Neural cell (in vitro differentiated cells): ENCODE results near the gene CFDP1. TPM values are rescaled to one million over a fixed set of nuclear protein-coding genes. Genes with fewer than 3 reads are reported as not detected.

Experiments used
- H2AFZ ChIP-seq: fragments of 200-600, 300-800 bp; sonication (generic), shearing (Covaris generic); 2 replicates; pipeline ENCODE4 v1.6.0; 2014; ENCODE audit warnings: low read depth, mild to moderate bottlenecking, antibody characterized with exemption, low read length, moderate library complexity
- H3F3A ChIP-seq: fragments of 200-600 bp; shearing (Covaris generic); 2 replicates; pipeline ENCODE4 v1.6.1; 2016; ENCODE audit warnings: mild to moderate bottlenecking, moderate library complexity, mixed read lengths, antibody characterized with exemption, low read length; ENCODE audit not compliant: insufficient read depth, poor library complexity, severe bottlenecking
- H3K27ac ChIP-seq: fragments of 200-600, 300-800 bp; sonication (generic), shearing (Covaris generic); 2 replicates; pipeline ENCODE4 v1.5.1; 2014; ENCODE audit warnings: mild to moderate bottlenecking, low read length, moderate library complexity
- H3K27me3 ChIP-seq: fragments of 300-800, 200-600 bp; sonication (generic), shearing (Covaris generic); 2 replicates; pipeline ENCODE4 v1.6.0; 2014; ENCODE audit warnings: mild to moderate bottlenecking, low read depth, low read length, moderate library complexity; ENCODE audit not compliant: insufficient read depth
- H3K36me3 ChIP-seq: fragments of 300-800, 200-600 bp; sonication (generic), shearing (Covaris generic); 2 replicates; pipeline ENCODE4 v1.5.1; 2014; ENCODE audit warnings: mild to moderate bottlenecking, antibody characterized with exemption, low read length, moderate library complexity; ENCODE audit not compliant: insufficient read depth
- H3K4me2 ChIP-seq: fragments of 300-800, 200-600 bp; sonication (generic), shearing (Covaris generic); 2 replicates; pipeline ENCODE4 v1.6.0; 2014; ENCODE audit warnings: mild to moderate bottlenecking, low read length
- H3K4me3 ChIP-seq: fragments of 300-800, 200-600 bp; sonication (generic), shearing (Covaris generic); 2 replicates; pipeline ENCODE4 v1.5.1; 2014; ENCODE audit warnings: mild to moderate bottlenecking, low read length, moderate library complexity
- H3K79me2 ChIP-seq: fragments of 200-600 bp; shearing (Covaris generic); replicated peaks from 2 replicates; pipeline ENCODE4 v1.6.0; 2014; ENCODE audit warnings: mild to moderate bottlenecking, low read length, moderate library complexity; ENCODE audit not compliant: insufficient read depth
- H3K9ac ChIP-seq: fragments of 300-800, 200-600 bp; sonication (generic), shearing (Covaris generic); 2 replicates; pipeline ENCODE4 v1.6.1; 2016; ENCODE audit warnings: mild to moderate bottlenecking, low read length, mixed read lengths
- H3K9me2 ChIP-seq: fragments of 200-600 bp; shearing (Covaris generic); 2 replicates; pipeline ENCODE4 v1.6.1; 2016; ENCODE audit warnings: mild to moderate bottlenecking, low read length, mixed read lengths; ENCODE audit not compliant: insufficient read depth
- H3K9me3 ChIP-seq: fragments of 200-600, 300-800 bp; sonication (generic), shearing (Covaris generic); 2 replicates; pipeline ENCODE4 v1.6.1; 2016; ENCODE audit warnings: mild to moderate bottlenecking, mixed run types, low read length, moderate library complexity, mixed read lengths
- H4K20me1 ChIP-seq: fragments of 200-600 bp; shearing (Covaris generic); 2 replicates; pipeline ENCODE4 v1.6.1; 2016; ENCODE audit warnings: mild to moderate bottlenecking, mixed run types; ENCODE audit not compliant: insufficient read depth
- EP300 ChIP-seq: fragments of 450-650 bp; conservative IDR thresholded peaks from 2 replicates; pipeline ENCODE4 v1.6.1; 2014; ENCODE audit warnings: antibody characterized with exemption, mild to moderate bottlenecking, moderate library complexity; ENCODE audit not compliant: poor library complexity, severe bottlenecking
- EZH2 ChIP-seq: fragments of 200-600, 300-800 bp; shearing (Covaris generic), sonication (generic); IDR thresholded peaks from 2 replicates; pipeline ENCODE4 v1.6.1; 2014; ENCODE audit warnings: antibody characterized with exemption, low read length, borderline replicate concordance, mild to moderate bottlenecking; ENCODE audit not compliant: insufficient read depth, poor library complexity, severe bottlenecking
- MXI1 ChIP-seq: fragments of 450-650 bp; conservative IDR thresholded peaks from 2 replicates; pipeline ENCODE4 v1.6.1; 2014; ENCODE audit warnings: antibody characterized with exemption, mild to moderate bottlenecking; ENCODE audit not compliant: poor library complexity, severe bottlenecking
- POLR2AphosphoS5 ChIP-seq: IDR thresholded peaks from 2 replicates; pipeline ENCODE4 v1.6.1; 2012
- RAD21 ChIP-seq: fragments of 450-650 bp; conservative IDR thresholded peaks from 2 replicates; pipeline ENCODE4 v1.6.1; 2014; ENCODE audit warnings: antibody characterized with exemption, mild to moderate bottlenecking, moderate library complexity
- SMC3 ChIP-seq: fragments of 450-650 bp; conservative IDR thresholded peaks from 2 replicates; pipeline ENCODE4 v1.6.1; 2014; ENCODE audit warnings: antibody characterized with exemption, mild to moderate bottlenecking, moderate library complexity; ENCODE audit not compliant: poor library complexity
- TAF1 ChIP-seq: IDR thresholded peaks from 2 replicates; pipeline ENCODE4 v1.6.1; 2012; ENCODE audit warnings: low read depth
- polyA plus RNA-seq: library from polyadenylated mRNA; depleted of rRNA; stranded (reverse); fragments of >200 nt; gene quantifications from 2 replicates; pipeline ENCODE4 v1.2.3, GENCODE V29; 2014
- TF ChIP-seq, protein P1 (sequence below): fragments of 450-650 bp; IDR thresholded peaks from 2 replicates; pipeline ENCODE4 v1.5.1; 2014; ENCODE audit warnings: antibody characterized with exemption, mild to moderate bottlenecking, moderate library complexity; ENCODE audit not compliant: poor library complexity, severe bottlenecking
- TF ChIP-seq, protein P2 (sequence below): IDR thresholded peaks from 2 replicates; pipeline ENCODE4 v1.6.1; 2012; ENCODE audit warnings: borderline replicate concordance

The CFDP1 gene
- polyA plus RNA-seq, 1 donor from 2014 or later = 201 TPM

DNA sequence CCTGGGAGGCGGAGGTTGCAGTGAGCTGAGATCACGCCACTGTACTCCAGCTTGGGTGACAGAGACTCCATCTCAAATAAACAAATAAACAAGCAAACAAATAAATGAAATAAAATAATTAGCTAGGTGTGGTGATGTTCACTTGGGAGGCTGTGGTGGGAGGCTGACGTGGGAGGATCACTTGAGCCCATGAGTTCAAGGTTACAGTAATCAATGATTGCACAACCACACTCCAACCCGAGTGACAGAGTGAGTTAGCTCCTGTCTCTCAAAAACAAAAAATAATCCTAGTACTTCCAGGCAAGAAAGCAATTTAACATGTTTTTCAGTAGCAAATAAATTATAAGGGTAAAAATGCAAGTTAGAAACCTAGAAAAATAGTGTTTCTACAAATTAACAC lies 26.4 kb downstream of the CFDP1 start:
- Histone ChIP-seq H4K20me1 (no peaks in the 10 kb centered on the region), H2AFZ (no peak overlapping the region), H3K9ac (no peak overlapping the region), H3K79me2 (no peaks in the 10 kb centered on the region), H3K36me3 (no peaks in the 10 kb centered on the region), H3K9me2 (no peaks in the 10 kb centered on the region), H3K27me3 (no peaks in the 10 kb centered on the region), H3F3A (no peaks in the 10 kb centered on the region), H3K4me3 (no peak overlapping the region), H3K27ac (no peak overlapping the region), H3K4me2 (no peak overlapping the region), H3K9me3 (no peaks in the 10 kb centered on the region)
- TF ChIP-seq POLR2AphosphoS5 = no peak
- no peak for TF ChIP-seq TAF1

DNA sequence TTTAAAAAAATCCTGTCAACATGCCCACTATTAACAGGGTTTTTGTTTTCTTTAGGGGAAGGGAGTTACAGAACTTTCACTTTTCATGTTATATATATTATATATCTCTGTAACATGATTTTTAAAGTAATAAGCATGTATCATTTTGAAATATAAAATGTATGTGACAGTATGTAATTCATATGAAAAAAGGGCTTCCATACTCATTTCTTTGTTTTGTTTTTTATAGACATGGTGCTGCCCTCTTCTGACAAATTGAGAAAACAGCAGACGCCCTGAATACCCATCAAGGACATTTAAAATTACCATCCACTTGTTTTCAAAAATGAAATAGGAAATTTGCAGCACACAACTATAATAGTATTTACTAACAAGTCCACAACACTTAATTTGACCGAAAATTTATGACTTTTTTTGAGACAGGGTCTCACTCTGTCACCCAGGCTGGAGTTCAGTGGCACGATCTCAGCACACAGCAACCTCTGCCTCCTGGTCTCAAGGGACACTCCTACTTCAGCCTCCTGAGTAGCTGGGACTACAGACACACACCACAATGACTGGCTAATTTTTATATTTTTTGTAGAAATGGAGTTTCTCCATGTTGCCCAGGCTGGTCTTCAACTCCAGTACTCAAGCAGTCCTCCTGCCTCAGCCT lies 30.4 kb downstream of the CFDP1 start:
- TF ChIP-seq EZH2 (no peak), SMC3 (peak; percentile 79), RAD21 (peak; percentile 75)
- TF ChIP-seq, protein P1, sequence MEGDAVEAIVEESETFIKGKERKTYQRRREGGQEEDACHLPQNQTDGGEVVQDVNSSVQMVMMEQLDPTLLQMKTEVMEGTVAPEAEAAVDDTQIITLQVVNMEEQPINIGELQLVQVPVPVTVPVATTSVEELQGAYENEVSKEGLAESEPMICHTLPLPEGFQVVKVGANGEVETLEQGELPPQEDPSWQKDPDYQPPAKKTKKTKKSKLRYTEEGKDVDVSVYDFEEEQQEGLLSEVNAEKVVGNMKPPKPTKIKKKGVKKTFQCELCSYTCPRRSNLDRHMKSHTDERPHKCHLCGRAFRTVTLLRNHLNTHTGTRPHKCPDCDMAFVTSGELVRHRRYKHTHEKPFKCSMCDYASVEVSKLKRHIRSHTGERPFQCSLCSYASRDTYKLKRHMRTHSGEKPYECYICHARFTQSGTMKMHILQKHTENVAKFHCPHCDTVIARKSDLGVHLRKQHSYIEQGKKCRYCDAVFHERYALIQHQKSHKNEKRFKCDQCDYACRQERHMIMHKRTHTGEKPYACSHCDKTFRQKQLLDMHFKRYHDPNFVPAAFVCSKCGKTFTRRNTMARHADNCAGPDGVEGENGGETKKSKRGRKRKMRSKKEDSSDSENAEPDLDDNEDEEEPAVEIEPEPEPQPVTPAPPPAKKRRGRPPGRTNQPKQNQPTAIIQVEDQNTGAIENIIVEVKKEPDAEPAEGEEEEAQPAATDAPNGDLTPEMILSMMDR = peak; percentile 82
- H3K4me2 ChIP-seq = no peak overlapping the region
- no peaks in the 10 kb centered on the region for H4K20me1 ChIP-seq
- no peak overlapping the region for H3K27ac ChIP-seq
- no peaks in the 10 kb centered on the region for H3F3A ChIP-seq
- H3K9me2 ChIP-seq = no peaks in the 10 kb centered on the region
- no peaks in the 10 kb centered on the region for H3K36me3 ChIP-seq
- H3K27me3 ChIP-seq = no peaks in the 10 kb centered on the region
- H3K4me3 ChIP-seq = no peak overlapping the region
- H3K9me3 ChIP-seq = no peaks in the 10 kb centered on the region
- H3K9ac ChIP-seq = no peak overlapping the region
- no peaks in the 10 kb centered on the region for H3K79me2 ChIP-seq
- H2AFZ ChIP-seq = peak overlapping the region; percentile 32

DNA sequence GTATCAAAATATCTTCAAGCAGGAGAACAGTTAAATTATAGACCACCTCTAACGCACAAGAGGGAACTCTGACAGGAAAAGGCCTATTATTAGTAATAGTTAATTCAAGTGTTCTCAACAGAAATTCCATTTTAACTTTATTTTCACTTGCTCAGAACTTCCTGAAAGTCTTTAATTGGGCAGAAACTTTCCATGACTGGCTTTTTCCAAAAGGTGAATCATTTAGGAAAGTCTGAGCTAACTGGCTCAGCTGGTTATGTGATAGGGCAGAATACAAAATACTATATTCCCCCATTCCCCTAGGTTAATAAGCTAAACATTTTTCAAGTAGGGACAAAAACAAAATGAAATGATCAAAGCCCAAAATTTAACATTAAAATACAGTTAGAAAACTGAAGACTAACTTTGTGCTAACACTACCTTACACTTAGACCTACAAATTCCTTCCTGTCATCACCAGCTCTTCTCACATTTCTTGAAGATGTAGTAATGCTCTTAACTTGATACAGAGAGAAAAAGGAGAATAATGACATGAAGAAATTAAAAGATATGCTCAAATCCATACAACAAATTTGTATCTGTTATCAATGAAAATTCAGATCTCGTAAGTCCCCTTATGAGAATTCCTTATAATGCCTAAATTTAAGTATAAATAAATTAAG lies 31.0 kb downstream of the CFDP1 start:
- no peaks in the 10 kb centered on the region for H3F3A ChIP-seq
- no peaks in the 10 kb centered on the region for H3K36me3 ChIP-seq
- H3K79me2 ChIP-seq = no peaks in the 10 kb centered on the region
- H4K20me1 ChIP-seq = no peaks in the 10 kb centered on the region
- no peak overlapping the region for H3K27ac ChIP-seq
- TF ChIP-seq, protein P2, sequence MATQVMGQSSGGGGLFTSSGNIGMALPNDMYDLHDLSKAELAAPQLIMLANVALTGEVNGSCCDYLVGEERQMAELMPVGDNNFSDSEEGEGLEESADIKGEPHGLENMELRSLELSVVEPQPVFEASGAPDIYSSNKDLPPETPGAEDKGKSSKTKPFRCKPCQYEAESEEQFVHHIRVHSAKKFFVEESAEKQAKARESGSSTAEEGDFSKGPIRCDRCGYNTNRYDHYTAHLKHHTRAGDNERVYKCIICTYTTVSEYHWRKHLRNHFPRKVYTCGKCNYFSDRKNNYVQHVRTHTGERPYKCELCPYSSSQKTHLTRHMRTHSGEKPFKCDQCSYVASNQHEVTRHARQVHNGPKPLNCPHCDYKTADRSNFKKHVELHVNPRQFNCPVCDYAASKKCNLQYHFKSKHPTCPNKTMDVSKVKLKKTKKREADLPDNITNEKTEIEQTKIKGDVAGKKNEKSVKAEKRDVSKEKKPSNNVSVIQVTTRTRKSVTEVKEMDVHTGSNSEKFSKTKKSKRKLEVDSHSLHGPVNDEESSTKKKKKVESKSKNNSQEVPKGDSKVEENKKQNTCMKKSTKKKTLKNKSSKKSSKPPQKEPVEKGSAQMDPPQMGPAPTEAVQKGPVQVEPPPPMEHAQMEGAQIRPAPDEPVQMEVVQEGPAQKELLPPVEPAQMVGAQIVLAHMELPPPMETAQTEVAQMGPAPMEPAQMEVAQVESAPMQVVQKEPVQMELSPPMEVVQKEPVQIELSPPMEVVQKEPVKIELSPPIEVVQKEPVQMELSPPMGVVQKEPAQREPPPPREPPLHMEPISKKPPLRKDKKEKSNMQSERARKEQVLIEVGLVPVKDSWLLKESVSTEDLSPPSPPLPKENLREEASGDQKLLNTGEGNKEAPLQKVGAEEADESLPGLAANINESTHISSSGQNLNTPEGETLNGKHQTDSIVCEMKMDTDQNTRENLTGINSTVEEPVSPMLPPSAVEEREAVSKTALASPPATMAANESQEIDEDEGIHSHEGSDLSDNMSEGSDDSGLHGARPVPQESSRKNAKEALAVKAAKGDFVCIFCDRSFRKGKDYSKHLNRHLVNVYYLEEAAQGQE = no peak
- TF ChIP-seq RAD21 (no peak), MXI1 (no peak), SMC3 (no peak), EZH2 (no peak), POLR2AphosphoS5 (no peak), EP300 (no peak)
- TF ChIP-seq, protein P1 = no peak
- no peaks in the 10 kb centered on the region for H3K27me3 ChIP-seq
- H3K4me2 ChIP-seq = no peak overlapping the region
- H3K4me3 ChIP-seq = no peak overlapping the region
- no peaks in the 10 kb centered on the region for H3K9me3 ChIP-seq
- no peaks in the 10 kb centered on the region for H3K9me2 ChIP-seq
- H2AFZ ChIP-seq = peak overlapping the region; percentile 32
- no peak overlapping the region for H3K9ac ChIP-seq
